HepG2 (cell line): Measurements from ENCODE around the gene UNC119B. TPM values are rescaled to one million over a fixed set of nuclear protein-coding genes. Genes with fewer than 3 reads are reported as not detected.

Experiments
- ATF1 ChIP-seq: IDR thresholded peaks from 2 replicates; pipeline ENCODE4 v1.6.1; 2016; ENCODE audit warnings: mild to moderate bottlenecking, control low read depth
- CBX2 ChIP-seq, 2 experiments: fragments of 200-600 bp in 1 of 2; sonication (generic); formaldehyde crosslinking in 1 of 2; IDR thresholded peaks; 2 replicates each; pipeline versions ENCODE4 v1.7.0 to v1.8.1; 2018 to 2022; ENCODE audit warnings: low read depth in 2 of 2, low read length in 1 of 2, mild to moderate bottlenecking in 1 of 2, missing genetic modification reagents in 1 of 2
- KDM4B ChIP-seq: sonication (generic); formaldehyde crosslinking; IDR thresholded peaks from 2 replicates; pipeline ENCODE4 v1.4.0; 2020; ENCODE audit warnings: missing genetic modification reagents
- MAF1 ChIP-seq: sonication (generic); formaldehyde crosslinking; IDR thresholded peaks from 2 replicates; pipeline ENCODE4 v1.5.0; 2020; ENCODE audit warnings: missing genetic modification reagents, borderline replicate concordance
- MAFG ChIP-seq: sonication (generic); formaldehyde crosslinking; IDR thresholded peaks from 2 replicates; pipeline ENCODE4 v1.5.1; 2020; ENCODE audit warnings: mild to moderate bottlenecking, missing genetic modification reagents
- MED13 ChIP-seq: sonication (generic); formaldehyde crosslinking; IDR thresholded peaks from 2 replicates; pipeline ENCODE4 v1.5.0; 2020; ENCODE audit warnings: missing genetic modification reagents
- NR3C1 ChIP-seq: sonication (generic); formaldehyde crosslinking; IDR thresholded peaks from 2 replicates; pipeline ENCODE4 v1.4.0; 2020; ENCODE audit warnings: missing genetic modification reagents
- SMC3 ChIP-seq: IDR thresholded peaks from 2 replicates; pipeline ENCODE4 v1.6.1; 2011; ENCODE audit warnings: low read length, improper control_type of control experiment
- ZMAT3 ChIP-seq: sonication (generic); formaldehyde crosslinking; conservative IDR thresholded peaks from 2 replicates; pipeline ENCODE4 v1.7.0; 2021; ENCODE audit warnings: missing genetic modification reagents
- ZNF33A ChIP-seq: sonication (generic); formaldehyde crosslinking; IDR thresholded peaks from 2 replicates; pipeline ENCODE4 v1.5.1; 2020; ENCODE audit warnings: missing genetic modification reagents, mild to moderate bottlenecking, moderate library complexity, borderline replicate concordance
- ZNF354B ChIP-seq: sonication (generic); formaldehyde crosslinking; IDR thresholded peaks from 2 replicates; pipeline ENCODE4 v1.8.0; 2022; ENCODE audit warnings: mild to moderate bottlenecking, missing genetic modification reagents
- ZNF432 ChIP-seq: sonication (generic); formaldehyde crosslinking; IDR thresholded peaks from 2 replicates; pipeline ENCODE4 v1.5.0; 2020; ENCODE audit warnings: missing genetic modification reagents, mild to moderate bottlenecking, borderline replicate concordance
- ZSCAN9 ChIP-seq: IDR thresholded peaks from 2 replicates; pipeline ENCODE4 v1.6.1; 2016; ENCODE audit warnings: borderline replicate concordance
- polyA plus RNA-seq, 8 experiments: library from polyadenylated mRNA; depleted of rRNA in 3 of 8; stranded (reverse) in 7 of 8; unstranded in 1 of 8; fragments of >200 nt; fragmentation: Illumina TruSeq in 4 of 8; extraction: Trizol in 4 of 8; gene quantifications; 2 replicates each; pipeline versions ENCODE4 v1.2.1 to v1.2.3, GENCODE V29; 2011 to 2016; ENCODE audit warnings: low read depth in 4 of 8, missing spikeins in 1 of 8, mixed read lengths in 1 of 8; ENCODE audit not compliant: insufficient read depth in 1 of 8
- total RNA-seq, 5 experiments: library from RNA; depleted of rRNA; stranded (reverse); fragments of >200 nt; fragmentation: Illumina TruSeq; extraction: Trizol; gene quantifications; 2 replicates each; pipeline ENCODE4 v1.2.3, GENCODE V29; 2016; ENCODE audit warnings: low read depth in 1 of 5
- TF ChIP-seq, protein P1 (sequence below): sonication (generic); formaldehyde crosslinking; conservative IDR thresholded peaks from 2 replicates; pipeline ENCODE4 v1.4.0; 2020; ENCODE audit warnings: missing genetic modification reagents
- TF ChIP-seq, protein P2 (sequence below): IDR thresholded peaks from 2 replicates; pipeline ENCODE4 v1.6.1; 2016
- TF ChIP-seq, protein P3 (sequence below): sonication (generic); formaldehyde crosslinking; IDR thresholded peaks from 2 replicates; pipeline ENCODE4 v1.4.0; 2020; ENCODE audit warnings: missing genetic modification reagents, borderline replicate concordance
- TF ChIP-seq, protein P4 (sequence below), 2 experiments: IDR thresholded peaks; 2 replicates each; pipeline ENCODE4 v1.6.1; 2011 to 2012; ENCODE audit warnings: low read length in 2 of 2, borderline replicate concordance in 1 of 2, low read depth in 1 of 2, mild to moderate bottlenecking in 1 of 2, moderate library complexity in 1 of 2
- TF ChIP-seq, protein P5 (sequence below): sonication (generic); formaldehyde crosslinking; IDR thresholded peaks from 2 replicates; pipeline ENCODE4 v1.9.0; 2021; ENCODE audit warnings: missing genetic modification reagents, borderline replicate concordance

UNC119B gene
- total and polyA plus RNA-seq, 2 of the 13 experiments (the other 11 are each of a cell fraction or from before 2014, with no cell fraction given) = 19.6 to 19.7 TPM

DNA sequence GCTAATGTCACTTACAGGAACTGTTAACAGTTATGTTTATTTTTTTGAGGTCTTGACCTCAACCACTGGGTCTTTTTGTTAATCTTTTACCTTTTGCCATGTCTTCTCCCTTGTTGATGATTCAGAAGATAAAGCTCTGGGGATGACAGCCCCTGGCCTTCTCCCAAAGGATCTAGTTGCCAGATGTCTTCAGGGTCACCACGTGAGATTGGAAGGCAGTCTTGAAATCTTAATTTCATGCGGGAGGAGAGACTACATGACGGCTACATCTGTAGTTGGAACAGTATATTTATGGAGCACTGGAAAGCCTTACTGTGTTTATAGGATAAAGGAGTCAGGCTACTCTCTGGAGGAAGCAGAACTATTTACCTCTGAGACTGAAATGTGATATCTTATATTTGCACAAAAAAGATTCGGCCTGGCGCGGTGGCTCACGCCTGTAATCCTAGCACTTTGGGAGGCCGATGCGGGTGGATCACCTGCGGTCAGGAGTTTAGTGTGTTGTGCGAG lies 17.7 kb upstream of the UNC119B start (continued):
- TF ChIP-seq ZNF33A (CRISPR knock-in tag) = no peak
- TF ChIP-seq NR3C1 (CRISPR knock-in tag) = no peak
- TF ChIP-seq MAF1 = no peak
- TF ChIP-seq, protein P1, sequence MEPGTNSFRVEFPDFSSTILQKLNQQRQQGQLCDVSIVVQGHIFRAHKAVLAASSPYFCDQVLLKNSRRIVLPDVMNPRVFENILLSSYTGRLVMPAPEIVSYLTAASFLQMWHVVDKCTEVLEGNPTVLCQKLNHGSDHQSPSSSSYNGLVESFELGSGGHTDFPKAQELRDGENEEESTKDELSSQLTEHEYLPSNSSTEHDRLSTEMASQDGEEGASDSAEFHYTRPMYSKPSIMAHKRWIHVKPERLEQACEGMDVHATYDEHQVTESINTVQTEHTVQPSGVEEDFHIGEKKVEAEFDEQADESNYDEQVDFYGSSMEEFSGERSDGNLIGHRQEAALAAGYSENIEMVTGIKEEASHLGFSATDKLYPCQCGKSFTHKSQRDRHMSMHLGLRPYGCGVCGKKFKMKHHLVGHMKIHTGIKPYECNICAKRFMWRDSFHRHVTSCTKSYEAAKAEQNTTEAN (CRISPR knock-in tag) = no peak
- TF ChIP-seq MAFG = no peak
- TF ChIP-seq, protein P2, sequence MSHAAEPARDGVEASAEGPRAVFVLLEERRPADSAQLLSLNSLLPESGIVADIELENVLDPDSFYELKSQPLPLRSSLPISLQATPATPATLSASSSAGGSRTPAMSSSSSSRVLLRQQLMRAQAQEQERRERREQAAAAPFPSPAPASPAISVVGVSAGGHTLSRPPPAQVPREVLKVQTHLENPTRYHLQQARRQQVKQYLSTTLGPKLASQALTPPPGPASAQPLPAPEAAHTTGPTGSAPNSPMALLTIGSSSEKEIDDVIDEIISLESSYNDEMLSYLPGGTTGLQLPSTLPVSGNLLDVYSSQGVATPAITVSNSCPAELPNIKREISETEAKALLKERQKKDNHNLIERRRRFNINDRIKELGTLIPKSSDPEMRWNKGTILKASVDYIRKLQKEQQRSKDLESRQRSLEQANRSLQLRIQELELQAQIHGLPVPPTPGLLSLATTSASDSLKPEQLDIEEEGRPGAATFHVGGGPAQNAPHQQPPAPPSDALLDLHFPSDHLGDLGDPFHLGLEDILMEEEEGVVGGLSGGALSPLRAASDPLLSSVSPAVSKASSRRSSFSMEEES (CRISPR knock-in tag) = peak; percentile 85
- TF ChIP-seq, protein P3, sequence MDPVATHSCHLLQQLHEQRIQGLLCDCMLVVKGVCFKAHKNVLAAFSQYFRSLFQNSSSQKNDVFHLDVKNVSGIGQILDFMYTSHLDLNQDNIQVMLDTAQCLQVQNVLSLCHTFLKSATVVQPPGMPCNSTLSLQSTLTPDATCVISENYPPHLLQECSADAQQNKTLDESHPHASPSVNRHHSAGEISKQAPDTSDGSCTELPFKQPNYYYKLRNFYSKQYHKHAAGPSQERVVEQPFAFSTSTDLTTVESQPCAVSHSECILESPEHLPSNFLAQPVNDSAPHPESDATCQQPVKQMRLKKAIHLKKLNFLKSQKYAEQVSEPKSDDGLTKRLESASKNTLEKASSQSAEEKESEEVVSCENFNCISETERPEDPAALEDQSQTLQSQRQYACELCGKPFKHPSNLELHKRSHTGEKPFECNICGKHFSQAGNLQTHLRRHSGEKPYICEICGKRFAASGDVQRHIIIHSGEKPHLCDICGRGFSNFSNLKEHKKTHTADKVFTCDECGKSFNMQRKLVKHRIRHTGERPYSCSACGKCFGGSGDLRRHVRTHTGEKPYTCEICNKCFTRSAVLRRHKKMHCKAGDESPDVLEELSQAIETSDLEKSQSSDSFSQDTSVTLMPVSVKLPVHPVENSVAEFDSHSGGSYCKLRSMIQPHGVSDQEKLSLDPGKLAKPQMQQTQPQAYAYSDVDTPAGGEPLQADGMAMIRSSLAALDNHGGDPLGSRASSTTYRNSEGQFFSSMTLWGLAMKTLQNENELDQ (CRISPR knock-in tag) = no peak
- TF ChIP-seq CBX2 (IDR thresholded peaks at IDR 0.05; ENCODE audit: low read depth, low read length) = no peak
- no peak for TF ChIP-seq CBX2 (CRISPR knock-in tag; IDR thresholded peaks at IDR 0.05; ENCODE audit: low read depth)
- no peak for TF ChIP-seq MED13 (CRISPR knock-in tag)
- TF ChIP-seq ATF1 (CRISPR knock-in tag) = no peak; the same call in 1 of the 2 replicates
- TF ChIP-seq, protein P4, sequence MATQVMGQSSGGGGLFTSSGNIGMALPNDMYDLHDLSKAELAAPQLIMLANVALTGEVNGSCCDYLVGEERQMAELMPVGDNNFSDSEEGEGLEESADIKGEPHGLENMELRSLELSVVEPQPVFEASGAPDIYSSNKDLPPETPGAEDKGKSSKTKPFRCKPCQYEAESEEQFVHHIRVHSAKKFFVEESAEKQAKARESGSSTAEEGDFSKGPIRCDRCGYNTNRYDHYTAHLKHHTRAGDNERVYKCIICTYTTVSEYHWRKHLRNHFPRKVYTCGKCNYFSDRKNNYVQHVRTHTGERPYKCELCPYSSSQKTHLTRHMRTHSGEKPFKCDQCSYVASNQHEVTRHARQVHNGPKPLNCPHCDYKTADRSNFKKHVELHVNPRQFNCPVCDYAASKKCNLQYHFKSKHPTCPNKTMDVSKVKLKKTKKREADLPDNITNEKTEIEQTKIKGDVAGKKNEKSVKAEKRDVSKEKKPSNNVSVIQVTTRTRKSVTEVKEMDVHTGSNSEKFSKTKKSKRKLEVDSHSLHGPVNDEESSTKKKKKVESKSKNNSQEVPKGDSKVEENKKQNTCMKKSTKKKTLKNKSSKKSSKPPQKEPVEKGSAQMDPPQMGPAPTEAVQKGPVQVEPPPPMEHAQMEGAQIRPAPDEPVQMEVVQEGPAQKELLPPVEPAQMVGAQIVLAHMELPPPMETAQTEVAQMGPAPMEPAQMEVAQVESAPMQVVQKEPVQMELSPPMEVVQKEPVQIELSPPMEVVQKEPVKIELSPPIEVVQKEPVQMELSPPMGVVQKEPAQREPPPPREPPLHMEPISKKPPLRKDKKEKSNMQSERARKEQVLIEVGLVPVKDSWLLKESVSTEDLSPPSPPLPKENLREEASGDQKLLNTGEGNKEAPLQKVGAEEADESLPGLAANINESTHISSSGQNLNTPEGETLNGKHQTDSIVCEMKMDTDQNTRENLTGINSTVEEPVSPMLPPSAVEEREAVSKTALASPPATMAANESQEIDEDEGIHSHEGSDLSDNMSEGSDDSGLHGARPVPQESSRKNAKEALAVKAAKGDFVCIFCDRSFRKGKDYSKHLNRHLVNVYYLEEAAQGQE (IDR thresholded peaks at IDR 0.05; ENCODE audit: borderline replicate concordance in 1 of 2, low read depth in 1 of 2, low read length in 2 of 2) = no peak
- no peak for TF ChIP-seq ZMAT3
- no peak for TF ChIP-seq KDM4B (CRISPR knock-in tag)
- TF ChIP-seq, protein P5, sequence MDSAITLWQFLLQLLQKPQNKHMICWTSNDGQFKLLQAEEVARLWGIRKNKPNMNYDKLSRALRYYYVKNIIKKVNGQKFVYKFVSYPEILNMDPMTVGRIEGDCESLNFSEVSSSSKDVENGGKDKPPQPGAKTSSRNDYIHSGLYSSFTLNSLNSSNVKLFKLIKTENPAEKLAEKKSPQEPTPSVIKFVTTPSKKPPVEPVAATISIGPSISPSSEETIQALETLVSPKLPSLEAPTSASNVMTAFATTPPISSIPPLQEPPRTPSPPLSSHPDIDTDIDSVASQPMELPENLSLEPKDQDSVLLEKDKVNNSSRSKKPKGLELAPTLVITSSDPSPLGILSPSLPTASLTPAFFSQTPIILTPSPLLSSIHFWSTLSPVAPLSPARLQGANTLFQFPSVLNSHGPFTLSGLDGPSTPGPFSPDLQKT (CRISPR knock-in tag) = no peak
- TF ChIP-seq ZNF432 = no peak
- no peak for TF ChIP-seq SMC3
- no peak for TF ChIP-seq ZNF354B (CRISPR knock-in tag)
- TF ChIP-seq ZSCAN9 (CRISPR knock-in tag) = no peak
